Activated CD8-positive, alpha-beta T cell treated with anti-CD3 and anti-CD28 coated beads for 36 hours (primary cell): ENCODE results near the gene TXNRD2. TPM values are rescaled to one million over a fixed set of nuclear protein-coding genes. Genes with fewer than 3 reads are reported as not detected.
A peak's percentile ranks its signal among the peaks of the same experiment; 100 is the strongest.

Experiments
- ATAC-seq: fragments of 200-7000 bp; cut with Tn5 transposase; one replicate; pipeline ENCODE4 v1.10.0; 2021; ENCODE audit warnings: mild to moderate bottlenecking, moderate library complexity
- CTCF ChIA-PET: fragments of 350-600 bp; sonication (Branson Sonifier 250); formaldehyde crosslinking; loops from one replicate; lab custom pipeline; 2021; ENCODE audit warnings: antibody characterized with exemption; lab: Charles Lee
- POLR2A ChIA-PET: fragments of 350-600 bp; sonication (Branson Sonifier 250); formaldehyde crosslinking; loops from one replicate; lab custom pipeline; 2021; ENCODE audit warnings: antibody characterized with exemption; lab: Charles Lee
- DNase-seq: peaks from one replicate; pipeline ENCODE4 v3.0.0-alpha.2; 2020
- H3K27ac Mint-ChIP-seq: one replicate; pipeline ENCODE4 v1.8.0; 2021; ENCODE audit warnings: mild to moderate bottlenecking, mixed read lengths
- H3K27me3 Mint-ChIP-seq: one replicate; pipeline ENCODE4 v1.8.0; 2021; ENCODE audit warnings: mixed read lengths
- H3K36me3 Mint-ChIP-seq: one replicate; pipeline ENCODE4 v1.8.0; 2021; ENCODE audit warnings: low read depth, mixed read lengths
- H3K4me1 Mint-ChIP-seq: one replicate; pipeline ENCODE4 v1.8.0; 2021; ENCODE audit warnings: low read depth, mixed read lengths
- H3K4me3 Mint-ChIP-seq: one replicate; pipeline ENCODE4 v1.8.0; 2021; ENCODE audit warnings: mild to moderate bottlenecking, moderate library complexity, mixed read lengths
- H3K9me3 Mint-ChIP-seq: one replicate; pipeline ENCODE4 v1.8.0; 2021; ENCODE audit warnings: mixed read lengths
- CTCF ChIP-seq: fragments of 200-600 bp; IDR thresholded peaks from one replicate; pipeline ENCODE4 v1.8.0; 2022; ENCODE audit warnings: antibody characterized with exemption, mild to moderate bottlenecking
- intact Hi-C: fragments of 100-400 bp; cut with micrococcal nuclease; formaldehyde crosslinking; loops from one replicate; pipeline ENCODE4 v1.10.0; 2022
- total RNA-seq, 2 experiments: library from RNA; stranded (reverse); gene quantifications; one replicate each; pipeline ENCODE4 v1.2.3, GENCODE V29; 2021

Gene TXNRD2
- total RNA-seq, 2 experiments from 2014 or later = 18.0 to 18.5 TPM

GRCh38 chr22:19872779-19873137, 68.9 kb downstream of the TXNRD2 start:
- peaks cover 1% of the 10 kb centered on the region for H3K36me3 Mint-ChIP-seq
- no peak overlapping the region for H3K27ac Mint-ChIP-seq
- H3K4me1 Mint-ChIP-seq = peaks cover 14% of the 10 kb centered on the region
- intact Hi-C loops = no loop called here
- ChIA-PET CTCF (no interaction called here), POLR2A (interaction anchor here (1.0 to 1.7 kb wide), 2 partner anchors 17 to 19 kb away, joined by 5 read pairs; no protein-coding TSS in a partner anchor)
- no peaks in the 10 kb centered on the region for H3K27me3 Mint-ChIP-seq
- no peak for TF ChIP-seq CTCF
- ATAC-seq (no peak), DNase-seq (peak; percentile 1)
- H3K9me3 Mint-ChIP-seq = no peaks in the 10 kb centered on the region
- H3K4me3 Mint-ChIP-seq = no peak overlapping the region

- Mint-ChIP-seq H3K27me3 (no peaks in the 10 kb centered on the region), H3K9me3 (no peaks in the 10 kb centered on the region), H3K4me3 (no peak overlapping the region), H3K36me3 (peaks cover 1% of the 10 kb centered on the region), H3K4me1 (peaks cover 14% of the 10 kb centered on the region), H3K27ac (no peak overlapping the region)
- TF ChIP-seq CTCF = no peak
- intact Hi-C loops = no loop called here
- ATAC-seq (no peak), DNase-seq (peak; percentile 0)
- ChIA-PET POLR2A (interaction anchor here (1.0 to 1.7 kb wide), 2 partner anchors 16 to 20 kb away, joined by 5 read pairs; no protein-coding TSS in a partner anchor), CTCF (no interaction called here)
Measured at GRCh38 chr22:19871845-19872778, 69.5 kb downstream of the TXNRD2 start.

GRCh38 chr22:19871023-19871844, 70.4 kb downstream of the TXNRD2 start:
- CTCF ChIA-PET = no interaction called here

GRCh38 chr22:19870153-19871022, 71.2 kb downstream of the TXNRD2 start:
- CTCF ChIA-PET = no interaction called here
- POLR2A ChIA-PET = interaction anchor here (1.3 kb wide), 1 partner anchor 15 kb away, joined by 4 read pairs; the partner anchor contains the start of genes GNB1L and RTL10
- Mint-ChIP-seq H3K36me3 (peaks cover 1% of the 10 kb centered on the region), H3K27ac (no peak overlapping the region), H3K9me3 (no peaks in the 10 kb centered on the region), H3K27me3 (no peaks in the 10 kb centered on the region), H3K4me1 (peaks cover 14% of the 10 kb centered on the region), H3K4me3 (no peak overlapping the region)
- ATAC-seq = no peak
- intact Hi-C loops = no loop called here
- no peak for TF ChIP-seq CTCF
- DNase-seq = peak; percentile 1

More at GRCh38 chr22:19871023-19871844, 70.4 kb downstream of the TXNRD2 start:
- DNase-seq (peak; percentile 0), ATAC-seq (no peak)
- H3K4me3 Mint-ChIP-seq = no peak overlapping the region
- intact Hi-C loops = no loop called here
- H3K36me3 Mint-ChIP-seq = peaks cover 1% of the 10 kb centered on the region
- no peak for TF ChIP-seq CTCF
- no peak overlapping the region for H3K27ac Mint-ChIP-seq
- H3K4me1 Mint-ChIP-seq = peaks cover 14% of the 10 kb centered on the region
- no peaks in the 10 kb centered on the region for H3K9me3 Mint-ChIP-seq
- POLR2A ChIA-PET = interaction anchor here (1.3 kb wide), 1 partner anchor 16 kb away, joined by 4 read pairs; the partner anchor contains the start of genes GNB1L and RTL10
- H3K27me3 Mint-ChIP-seq = no peaks in the 10 kb centered on the region
